ENCODE data around the gene SSU72.

DNA sequence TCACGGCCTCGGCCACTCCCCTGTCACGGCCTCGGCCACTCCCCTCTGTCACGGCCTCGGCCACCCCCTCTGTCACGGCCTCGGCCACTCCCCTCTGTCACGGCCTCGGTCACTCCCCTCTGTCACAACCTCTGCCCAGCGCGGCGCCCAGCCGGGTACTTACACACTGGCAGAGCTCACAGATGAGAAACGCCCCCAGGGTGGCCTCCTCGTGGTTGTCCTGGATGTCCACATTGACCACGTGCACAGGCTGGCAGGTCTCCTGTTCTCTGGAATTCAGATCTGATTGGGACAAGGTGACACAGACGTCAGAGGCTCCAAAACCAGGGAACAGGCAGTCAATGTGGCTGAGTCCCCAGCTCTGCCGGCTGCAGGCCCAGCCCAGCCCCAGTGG, 31.0 kb downstream of the SSU72 start:
- TF ChIP-seq POLR2A (IDR thresholded peaks at IDR 0.05; ENCODE audit: low read depth, low read length) (no peak), TAF1 (IDR thresholded peaks at IDR 0.05; ENCODE audit: borderline replicate concordance, low read depth, low read length) (no peak), POLR2AphosphoS5 (IDR thresholded peaks at IDR 0.05; ENCODE audit: low read depth, low read length) (no peak)

All from GM12892 (cell line).